ENCODE data around the gene CSNK1A1. TPM values are rescaled to one million over a fixed set of nuclear protein-coding genes. Genes with fewer than 3 reads are reported as not detected.
A peak's percentile ranks its signal among the peaks of the same experiment; 100 is the strongest.
"Not testable (repeated sequence)": the region's sequence is repeated elsewhere in the genome, so short reads cannot be mapped to it uniquely, and the experiment has no call there.

CSNK1A1 gene
- total RNA-seq, 6 experiments from 2014 or later, result 266 to 336 (median 310) TPM

DNA sequence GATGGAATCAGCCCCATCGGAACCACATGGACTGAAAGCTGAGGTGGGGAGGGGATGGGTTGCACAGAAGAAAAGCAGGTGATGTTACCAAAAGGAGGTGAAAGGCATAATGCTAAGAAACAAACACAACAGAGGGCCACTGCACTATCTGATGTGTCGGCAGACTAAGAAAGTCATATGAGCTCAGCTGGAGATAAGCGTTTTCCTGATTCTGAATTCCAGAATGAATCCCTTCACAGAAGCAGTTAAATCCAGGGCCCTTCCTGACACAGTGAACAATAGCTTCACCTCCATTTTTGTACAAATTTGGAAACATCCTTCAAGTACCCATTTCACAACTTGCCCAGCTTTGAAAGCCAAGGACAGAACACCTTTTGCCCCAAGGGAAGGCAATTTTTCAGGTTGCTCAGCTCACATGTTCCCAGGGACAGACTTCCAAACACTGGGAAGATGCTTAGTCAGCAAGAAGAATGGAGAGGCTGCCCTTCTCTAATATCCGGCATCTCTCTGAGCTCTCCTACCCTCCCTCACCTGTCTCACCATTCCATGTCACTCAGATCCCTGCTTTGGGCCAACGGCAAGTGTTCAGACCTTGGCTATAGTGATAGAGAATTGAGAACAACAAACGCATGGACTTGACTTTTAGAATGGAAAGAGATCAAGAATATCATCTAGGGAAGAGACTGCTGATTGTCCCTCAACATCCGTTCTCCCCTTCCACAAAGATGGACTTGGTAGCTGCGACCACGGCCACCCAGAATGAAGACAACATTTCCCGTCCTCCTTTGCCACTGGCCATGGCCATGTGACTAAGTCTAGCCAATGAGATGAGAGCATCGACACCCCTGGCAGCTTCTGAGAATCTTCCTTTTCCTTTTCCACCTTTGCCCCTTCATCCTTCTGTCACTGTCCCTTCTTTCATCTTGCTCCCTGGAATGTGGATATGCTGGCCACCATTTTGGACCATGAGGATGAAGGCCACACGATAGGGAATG is 103.6 kb downstream of the CSNK1A1 start:
- H3K9me3 Mint-ChIP-seq, result no peaks in the 10 kb centered on the region
- H3K4me1 Mint-ChIP-seq (ENCODE audit: low read depth), result peaks cover 93% of the 10 kb centered on the region
- no peak overlapping the region for H3K4me3 Mint-ChIP-seq
- DNase-seq, result no peak
- TF ChIP-seq, protein P1, sequence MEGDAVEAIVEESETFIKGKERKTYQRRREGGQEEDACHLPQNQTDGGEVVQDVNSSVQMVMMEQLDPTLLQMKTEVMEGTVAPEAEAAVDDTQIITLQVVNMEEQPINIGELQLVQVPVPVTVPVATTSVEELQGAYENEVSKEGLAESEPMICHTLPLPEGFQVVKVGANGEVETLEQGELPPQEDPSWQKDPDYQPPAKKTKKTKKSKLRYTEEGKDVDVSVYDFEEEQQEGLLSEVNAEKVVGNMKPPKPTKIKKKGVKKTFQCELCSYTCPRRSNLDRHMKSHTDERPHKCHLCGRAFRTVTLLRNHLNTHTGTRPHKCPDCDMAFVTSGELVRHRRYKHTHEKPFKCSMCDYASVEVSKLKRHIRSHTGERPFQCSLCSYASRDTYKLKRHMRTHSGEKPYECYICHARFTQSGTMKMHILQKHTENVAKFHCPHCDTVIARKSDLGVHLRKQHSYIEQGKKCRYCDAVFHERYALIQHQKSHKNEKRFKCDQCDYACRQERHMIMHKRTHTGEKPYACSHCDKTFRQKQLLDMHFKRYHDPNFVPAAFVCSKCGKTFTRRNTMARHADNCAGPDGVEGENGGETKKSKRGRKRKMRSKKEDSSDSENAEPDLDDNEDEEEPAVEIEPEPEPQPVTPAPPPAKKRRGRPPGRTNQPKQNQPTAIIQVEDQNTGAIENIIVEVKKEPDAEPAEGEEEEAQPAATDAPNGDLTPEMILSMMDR (IDR thresholded peaks at IDR 0.05), result no peak
- H3K27ac Mint-ChIP-seq, result peak overlapping the region; percentile 98
- peaks cover 2% of the 10 kb centered on the region for H3K27me3 Mint-ChIP-seq (ENCODE audit: insufficient read depth)
- H3K36me3 Mint-ChIP-seq (ENCODE audit: low read depth), result peaks cover 3% of the 10 kb centered on the region; the same call in 1 of the 2 replicates

DNA sequence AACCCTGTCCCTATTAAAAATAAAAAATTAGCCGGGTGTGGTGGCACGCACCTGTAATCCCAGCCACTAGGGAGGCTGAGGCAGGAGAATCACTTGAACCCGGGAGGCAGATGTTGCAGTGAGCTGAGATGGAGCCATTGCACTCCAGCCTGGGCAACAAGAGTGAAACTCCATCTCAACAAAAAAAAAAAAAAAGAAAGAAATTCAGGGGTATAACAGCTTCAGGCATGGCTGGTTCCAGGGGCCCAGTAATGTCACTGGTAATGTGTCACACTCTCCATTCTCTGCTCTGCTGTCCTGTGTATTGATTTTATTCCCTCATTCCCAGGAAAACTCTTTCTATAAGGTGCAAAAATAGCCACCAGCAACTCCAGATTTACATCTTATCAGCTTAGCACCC is 104.4 kb downstream of the CSNK1A1 start:
- DNase-seq; H3K4me3 Mint-ChIP-seq; H3K9me3 Mint-ChIP-seq; H3K36me3 Mint-ChIP-seq (ENCODE audit: low read depth); H3K27me3 Mint-ChIP-seq (ENCODE audit: insufficient read depth): not testable (repeated sequence)
- Mint-ChIP-seq H3K27ac (peak overlapping the region; percentile 98), H3K4me1 (ENCODE audit: low read depth) (peaks cover 90% of the 10 kb centered on the region)

DNA sequence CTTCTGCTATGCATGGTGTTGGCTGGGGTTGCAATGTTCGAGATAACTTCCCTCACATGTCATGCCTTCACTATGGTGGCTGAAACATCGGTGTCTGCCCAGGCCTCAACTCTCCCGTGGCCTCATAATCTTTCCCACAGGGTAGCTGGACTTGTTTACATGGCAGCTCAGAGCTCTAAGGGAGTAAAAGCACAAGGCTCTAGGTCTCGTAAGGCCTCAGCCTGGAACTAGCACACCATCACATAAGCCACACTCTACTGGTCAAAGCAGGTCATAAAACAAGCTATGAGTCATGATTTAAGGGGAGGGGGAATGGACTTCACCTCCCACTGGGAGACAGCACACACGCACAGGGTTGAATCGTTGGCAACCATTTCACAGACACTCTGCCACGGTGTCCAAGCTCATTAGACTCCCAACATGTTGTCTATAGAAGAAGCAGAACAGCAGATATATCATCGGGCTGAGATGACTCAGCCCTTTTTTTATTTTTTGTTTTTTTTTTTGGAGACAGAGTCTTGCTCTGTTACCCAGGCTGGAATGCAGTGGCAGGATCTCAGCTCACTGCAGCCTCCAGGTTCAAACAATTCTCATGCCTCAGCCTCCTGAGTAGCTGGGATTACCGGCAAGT is 105.4 kb downstream of the CSNK1A1 start:
- H3K4me1 Mint-ChIP-seq (ENCODE audit: low read depth), result peaks cover 80% of the 10 kb centered on the region
- peak overlapping the region; percentile 58; the same call in 1 of the 2 replicates for H3K4me3 Mint-ChIP-seq
- DNase-seq, result peak; percentile 100
- no peaks in the 10 kb centered on the region for H3K9me3 Mint-ChIP-seq
- TF ChIP-seq, protein P1 (IDR thresholded peaks at IDR 0.05), result peak; percentile 25
- H3K27me3 Mint-ChIP-seq (ENCODE audit: insufficient read depth), result peaks cover 4% of the 10 kb centered on the region
- H3K36me3 Mint-ChIP-seq (ENCODE audit: low read depth), result peaks cover 3% of the 10 kb centered on the region; the same call in 1 of the 2 replicates
- H3K27ac Mint-ChIP-seq, result peak overlapping the region; percentile 98

DNA sequence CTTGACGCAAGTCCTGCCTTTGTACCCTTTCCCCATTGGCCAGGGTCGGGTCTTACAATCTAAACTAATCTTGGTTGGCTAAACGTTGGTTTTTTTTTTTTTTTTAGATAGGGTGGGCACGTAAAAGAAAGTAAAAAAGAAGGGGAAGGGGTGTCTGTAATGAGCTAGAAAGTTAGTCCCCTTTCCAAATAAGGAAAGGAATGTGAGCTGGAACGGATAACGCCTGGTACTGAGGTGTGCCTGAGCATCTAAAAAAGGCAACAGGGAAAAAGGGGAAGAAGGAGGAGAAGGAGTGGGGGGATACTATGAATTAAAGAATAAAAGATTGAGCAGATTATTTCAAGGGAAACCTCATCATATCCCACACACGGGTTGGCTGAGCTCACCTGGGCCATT is 105.9 kb downstream of the CSNK1A1 start:
- peaks cover 4% of the 10 kb centered on the region for H3K27me3 Mint-ChIP-seq (ENCODE audit: insufficient read depth)
- DNase-seq, result no peak
- TF ChIP-seq, protein P1 (IDR thresholded peaks at IDR 0.05), result no peak
- H3K4me3 Mint-ChIP-seq, result peak overlapping the region; percentile 58; the same call in 1 of the 2 replicates
- H3K4me1 Mint-ChIP-seq (ENCODE audit: low read depth), result peaks cover 76% of the 10 kb centered on the region
- peaks cover 3% of the 10 kb centered on the region; the same call in 1 of the 2 replicates for H3K36me3 Mint-ChIP-seq (ENCODE audit: low read depth)
- H3K9me3 Mint-ChIP-seq, result no peaks in the 10 kb centered on the region
- peak overlapping the region; percentile 98 for H3K27ac Mint-ChIP-seq

DNA sequence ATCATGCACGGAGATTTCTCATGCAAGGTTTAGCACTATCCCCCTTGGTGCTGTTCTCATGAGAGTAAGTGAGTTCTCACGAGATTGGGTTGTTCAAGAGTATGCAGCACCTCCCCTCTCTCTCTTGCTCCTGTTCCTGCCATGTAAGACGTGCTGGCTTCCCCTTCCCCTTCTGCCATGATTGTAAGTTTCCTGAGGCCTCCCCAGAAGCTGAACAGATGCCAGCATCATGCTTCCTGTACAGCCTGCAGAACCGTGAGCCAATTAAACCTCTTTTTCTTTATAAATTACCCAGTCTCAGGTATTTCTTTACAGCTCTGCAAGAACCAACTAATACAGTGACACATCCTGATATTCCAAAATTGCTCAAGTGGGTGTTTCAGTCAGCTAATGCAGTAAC is 106.8 kb downstream of the CSNK1A1 start:
- not testable (repeated sequence) for H3K27me3 Mint-ChIP-seq (ENCODE audit: insufficient read depth); DNase-seq; H3K36me3 Mint-ChIP-seq (ENCODE audit: low read depth); H3K9me3 Mint-ChIP-seq; H3K4me3 Mint-ChIP-seq
- Mint-ChIP-seq H3K4me1 (ENCODE audit: low read depth) (peaks cover 76% of the 10 kb centered on the region), H3K27ac (peak overlapping the region; percentile 98)

DNA sequence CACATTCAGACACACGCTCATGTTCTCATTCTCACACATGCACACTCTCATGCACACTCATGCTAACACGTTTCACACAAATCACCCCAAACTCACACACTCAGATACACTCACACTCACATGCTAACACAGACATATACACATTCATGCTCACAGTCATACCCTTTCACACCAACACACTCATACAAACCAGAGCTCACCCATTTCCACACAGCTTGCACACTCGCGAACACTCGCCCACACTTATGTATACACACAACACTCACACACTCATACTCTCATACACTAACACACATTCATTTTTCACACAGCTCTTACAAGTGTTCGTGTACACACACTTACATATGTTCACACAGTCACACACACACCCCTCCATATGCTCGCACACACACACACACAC is 108.0 kb downstream of the CSNK1A1 start:
- Mint-ChIP-seq H3K36me3 (ENCODE audit: low read depth) (peaks cover 3% of the 10 kb centered on the region; the same call in 1 of the 2 replicates), H3K27ac (peak overlapping the region; percentile 75), H3K27me3 (ENCODE audit: insufficient read depth) (peaks cover 4% of the 10 kb centered on the region), H3K4me3 (no peak overlapping the region), H3K4me1 (ENCODE audit: low read depth) (peaks cover 74% of the 10 kb centered on the region), H3K9me3 (no peaks in the 10 kb centered on the region)
- no peak for DNase-seq
- TF ChIP-seq, protein P1 (IDR thresholded peaks at IDR 0.05), result no peak

Data from HFFc6 (cell line).